HG02970 (cell line): ENCODE data around the gene LRRC43.

ENCODE experiments used
- ATAC-seq: cut with Tn5 transposase; IDR thresholded peaks from one replicate; pipeline ENCODE4 v1.9.1; 2021; ENCODE audit warnings: mild to moderate bottlenecking, moderate library complexity, moderate number of reproducible peaks; ENCODE audit not compliant: unreplicated experiment, low FRiP score

The LRRC43 gene

GRCh38 chr12:122215771-122216170 is 32.8 kb downstream of the LRRC43 start:
- ATAC-seq: no peak

GRCh38 chr12:122216445-122216844 is 33.5 kb downstream of the LRRC43 start:
- no peak for ATAC-seq

GRCh38 chr12:122225683-122226365 is 42.9 kb downstream of the LRRC43 start, which contains the start of gene DIABLO:
TSS of gene DIABLO (minus strand) at chr12:122226052. CDS start at chr12:122226014, 38 bp downstream.
- peak; percentile 93 for ATAC-seq

- ATAC-seq: peak; percentile 0
Measured at GRCh38 chr12:122226366-122227125, 43.6 kb downstream of the LRRC43 start.

GRCh38 chr12:122227341-122227740 is 44.4 kb downstream of the LRRC43 start:
- ATAC-seq: no peak

GRCh38 chr12:122228092-122228491 is 45.2 kb downstream of the LRRC43 start:
- ATAC-seq: no peak

- ATAC-seq: no peak
Measured at GRCh38 chr12:122230798-122231197, 47.9 kb downstream of the LRRC43 start.

- ATAC-seq: no peak
Measured at GRCh38 chr12:122232691-122233090, 49.8 kb downstream of the LRRC43 start.

GRCh38 chr12:122235741-122236140 is 52.8 kb downstream of the LRRC43 start:
- ATAC-seq: no peak

GRCh38 chr12:122238861-122239260 is 55.9 kb downstream of the LRRC43 start:
- no peak for ATAC-seq

GRCh38 chr12:122243965-122244364 is 61.0 kb downstream of the LRRC43 start:
- ATAC-seq: no peak

- ATAC-seq: no peak
Measured at GRCh38 chr12:122244565-122245371, 61.8 kb downstream of the LRRC43 start.

- ATAC-seq: no peak
Measured at GRCh38 chr12:122245553-122245952, 62.6 kb downstream of the LRRC43 start.

GRCh38 chr12:122250047-122250446 is 67.1 kb downstream of the LRRC43 start:
- ATAC-seq: no peak

- ATAC-seq: no peak
Measured at GRCh38 chr12:122250536-122250935, 67.6 kb downstream of the LRRC43 start.
